HCT116 (cell line): ENCODE measurements around the gene TGM1. TPM values are rescaled to one million over a fixed set of nuclear protein-coding genes. Genes with fewer than 3 reads are reported as not detected.

Source experiments
- ATAC-seq: fragments of 200-7000 bp; cut with Tn5 transposase; 2 replicates; pipeline ENCODE4 v1.9.1; 2020; ENCODE audit warnings: mild to moderate bottlenecking, moderate library complexity
- BruUV-seq: library from RNA; stranded (reverse); fragments of 400-500 nt; replicated peaks from 2 replicates; lab custom pipeline; 2021; lab: Mats Ljungman, UMichigan
- CTCF ChIA-PET: fragments of 300-600 bp; sonication (Branson Sonifier 250); formaldehyde crosslinking; loops from one replicate; lab custom pipeline; 2021; ENCODE audit warnings: antibody characterized with exemption; lab: Charles Lee
- POLR2A ChIA-PET: fragments of 300-600, 350-600 bp; sonication (Branson Sonifier 250); formaldehyde crosslinking; loops from one replicate; lab custom pipeline; 2021; ENCODE audit warnings: antibody characterized with exemption; lab: Charles Lee
- RAD21 ChIA-PET, 2 experiments: fragments of 300-600 bp; sonication (Branson Sonifier 250); formaldehyde crosslinking; loops; one replicate each; lab custom pipeline; 2023; ENCODE audit warnings: low total read pairs in 2 of 2; ENCODE audit not compliant: uncharacterized antibody in 2 of 2, unreplicated experiment in 2 of 2, low non-redundant PET in 1 of 2; lab: Charles Lee
- DNase-seq: peaks from one replicate; pipeline ENCODE4 v3.0.0-alpha.2; 2010; ENCODE audit warnings: low read depth, low spot score
- H2AFZ ChIP-seq: fragments of 200-600 bp; shearing (Covaris generic), sonication (generic); 2 replicates; pipeline ENCODE4 v1.6.1; 2017; ENCODE audit warnings: low read depth, mixed run types, mixed read lengths, antibody characterized with exemption, low read length; ENCODE audit not compliant: poor library complexity, severe bottlenecking
- H3K27ac ChIP-seq: 2 replicates; pipeline ENCODE4 v1.5.1; 2012; ENCODE audit warnings: low read depth, low read length
- H3K27me3 ChIP-seq: fragments of 200-600 bp; sonication (generic); 2 replicates; pipeline ENCODE4 v1.6.1; 2016; ENCODE audit warnings: mixed run types, low read length, mixed read lengths; ENCODE audit not compliant: insufficient read depth
- H3K36me3 ChIP-seq, 2 experiments: fragments of 200-500 bp in 1 of 2; fragments of 200-600 bp in 1 of 2; sonication (Bioruptor generic) in 1 of 2; sonication (generic) in 1 of 2; 2 replicates each; pipeline versions ENCODE4 v1.5.1 to v1.6.1; 2014 to 2016; ENCODE audit warnings: low read length in 2 of 2, inconsistent platforms in 1 of 2, mixed read lengths in 1 of 2, mixed run types in 1 of 2; ENCODE audit not compliant: insufficient read depth in 2 of 2, control insufficient read depth in 1 of 2
- H3K4me1 ChIP-seq, 2 experiments: fragments of 200-600 bp in 1 of 2; sonication (generic) in 1 of 2; 2 replicates each; pipeline versions ENCODE4 v1.5.1 to v1.6.1; 2012 to 2017; ENCODE audit warnings: low read length in 2 of 2, inconsistent platforms in 1 of 2, mild to moderate bottlenecking in 1 of 2, mixed read lengths in 1 of 2, mixed run types in 1 of 2, moderate library complexity in 1 of 2; ENCODE audit not compliant: insufficient read depth in 2 of 2, control insufficient read depth in 1 of 2
- H3K4me2 ChIP-seq: fragments of 200-600 bp; sonication (generic); 2 replicates; pipeline ENCODE4 v1.6.1; 2017; ENCODE audit warnings: mixed run types, low read length, mixed read lengths
- H3K4me3 ChIP-seq, 2 experiments: fragments of 200-600 bp in 1 of 2; sonication (generic) in 1 of 2; replicated peaks in 1 of 2; 2 replicates each; pipeline ENCODE4 v1.5.1; 2011 to 2016; ENCODE audit warnings: low read length in 2 of 2, control low read depth in 1 of 2, low read depth in 1 of 2, mild to moderate bottlenecking in 1 of 2, mixed read lengths in 1 of 2, mixed run types in 1 of 2
- H3K79me2 ChIP-seq: fragments of 200-600 bp; sonication (generic); 2 replicates; pipeline ENCODE4 v1.6.1; 2017; ENCODE audit warnings: mild to moderate bottlenecking, mixed run types, low read length, moderate library complexity, mixed read lengths; ENCODE audit not compliant: insufficient read depth
- H3K9ac ChIP-seq: fragments of 200-600 bp; sonication (generic); 2 replicates; pipeline ENCODE4 v1.6.1; 2016; ENCODE audit warnings: low read length, mixed read lengths
- H3K9me2 ChIP-seq: fragments of 200-600 bp; sonication (generic), shearing (Covaris generic); 2 replicates; pipeline ENCODE4 v1.6.1; 2017; ENCODE audit warnings: mixed run types, mild to moderate bottlenecking, moderate library complexity; ENCODE audit not compliant: insufficient read depth
- H3K9me3 ChIP-seq, 2 experiments: fragments of 200-500 bp in 1 of 2; fragments of 200-600 bp in 1 of 2; sonication (Bioruptor generic) in 1 of 2; sonication (generic) in 1 of 2; 2 replicates each; pipeline ENCODE4 v1.6.1; 2014 to 2017; ENCODE audit warnings: low read length in 2 of 2, mixed read lengths in 2 of 2, inconsistent platforms in 1 of 2, low read depth in 1 of 2, mild to moderate bottlenecking in 1 of 2, mixed run types in 1 of 2, moderate library complexity in 1 of 2; ENCODE audit not compliant: control insufficient read depth in 1 of 2, insufficient read depth in 1 of 2
- H4K20me1 ChIP-seq: fragments of 200-600 bp; sonication (generic), shearing (Covaris generic); 2 replicates; pipeline ENCODE4 v1.6.1; 2017; ENCODE audit warnings: mixed run types, mild to moderate bottlenecking, moderate library complexity; ENCODE audit not compliant: insufficient read depth
- ATF3 ChIP-seq: IDR thresholded peaks from 2 replicates; pipeline ENCODE4 v1.6.1; 2012
- CEBPB ChIP-seq: IDR thresholded peaks from 2 replicates; pipeline ENCODE4 v1.6.1; 2012; ENCODE audit warnings: low read depth
- EGR1 ChIP-seq: IDR thresholded peaks from 2 replicates; pipeline ENCODE4 v1.6.1; 2012; ENCODE audit warnings: low read depth
- EZH2phosphoT487 ChIP-seq: fragments of 200-600 bp; IDR thresholded peaks from 2 replicates; pipeline ENCODE4 v1.6.1; 2018; ENCODE audit warnings: antibody characterized with exemption, borderline replicate concordance
- FOSL1 ChIP-seq: IDR thresholded peaks from 2 replicates; pipeline ENCODE4 v1.6.1; 2012; ENCODE audit warnings: low read depth
- JUND ChIP-seq: IDR thresholded peaks from 2 replicates; pipeline ENCODE4 v1.6.1; 2012
- RAD21 ChIP-seq: IDR thresholded peaks from 2 replicates; pipeline ENCODE4 v1.6.1; 2012; ENCODE audit warnings: low read depth, mild to moderate bottlenecking
- SIN3A ChIP-seq: IDR thresholded peaks from 2 replicates; pipeline ENCODE4 v1.6.1; 2012; ENCODE audit warnings: low read depth
- SRF ChIP-seq: IDR thresholded peaks from 2 replicates; pipeline ENCODE4 v1.6.1; 2012; ENCODE audit warnings: low read depth
- TCF7L2 ChIP-seq: IDR thresholded peaks from 2 replicates; pipeline ENCODE4 v1.7.0; 2011; ENCODE audit warnings: borderline replicate concordance, inconsistent platforms; ENCODE audit not compliant: insufficient read depth, insufficient read length; ENCODE audit errors: extremely low read depth
- YY1 ChIP-seq: IDR thresholded peaks from 2 replicates; pipeline ENCODE4 v1.6.1; 2011; ENCODE audit warnings: low read length, low read depth, moderate library complexity, mild to moderate bottlenecking; ENCODE audit not compliant: insufficient replicate concordance; ENCODE audit errors: extremely low read depth
- ZBTB33 ChIP-seq: IDR thresholded peaks from 2 replicates; pipeline ENCODE4 v1.6.1; 2011; ENCODE audit warnings: mild to moderate bottlenecking, low read length, moderate library complexity; ENCODE audit not compliant: insufficient replicate concordance; ENCODE audit errors: extremely low read depth
- ZFX ChIP-seq: fragments of 450-650 bp; IDR thresholded peaks from 2 replicates; pipeline ENCODE4 v1.6.1; 2017
- ZNF274 ChIP-seq: fragments of 200-500 bp; sonication (Bioruptor generic); IDR thresholded peaks from 2 replicates; pipeline ENCODE4 v1.6.1; 2014; ENCODE audit warnings: mild to moderate bottlenecking, low read depth, low read length, inconsistent platforms
- intact Hi-C: fragments of 100-400 bp; cut with micrococcal nuclease; formaldehyde crosslinking; loops from 2 replicates; pipeline ENCODE4 v1.10.0; 2022
- total RNA-seq: library from RNA; stranded (reverse); gene quantifications from one replicate; pipeline ENCODE4 v1.2.1, GENCODE V29; 2021; ENCODE audit not compliant: unreplicated experiment
- TF ChIP-seq, protein P1 (sequence below): IDR thresholded peaks from 2 replicates; pipeline ENCODE4 v1.6.1; 2012

The TGM1 gene
- total RNA-seq, 1 experiment from 2014 or later, result 5.6 TPM

GRCh38 chr14:24299255-24300191 lies 36.5 kb upstream of the TGM1 start, which contains the start of the genes DHRS1 and NOP9 (continued):
- TF ChIP-seq ZBTB33 (no peak), CEBPB (no peak), YY1 (no peak)

DNA sequence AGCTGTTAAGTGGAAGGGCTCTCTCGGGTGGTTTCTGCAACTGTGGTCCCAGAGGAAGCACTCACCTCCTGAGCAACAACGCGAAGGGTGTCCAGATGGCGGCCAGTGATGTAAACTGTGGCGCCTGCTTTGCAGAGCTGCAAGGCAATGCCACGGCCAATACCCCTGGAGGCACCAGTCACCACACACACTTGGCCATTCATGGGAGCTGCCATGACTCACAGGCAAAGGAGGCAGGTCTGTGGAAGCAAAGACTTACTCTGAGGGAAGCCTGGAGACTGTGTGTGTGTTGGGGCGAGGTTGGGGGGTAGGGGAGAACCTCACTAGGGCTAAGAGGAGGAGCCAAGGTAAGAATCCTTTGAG lies 35.9 kb upstream of the TGM1 start:
- Histone ChIP-seq H3K27me3 (no peaks in the 10 kb centered on the region), H3K9ac (peak overlapping the region; percentile 79), H3K4me3 (peak overlapping the region; percentile 66 to 80), H3K9me3 (no peaks in the 10 kb centered on the region), H3K79me2 (peaks cover 28% of the 10 kb centered on the region), H4K20me1 (no peaks in the 10 kb centered on the region), H3K4me1 (peaks cover 17 to 31% of the 10 kb centered on the region in 2 experiments), H3K27ac (peak overlapping the region; percentile 77), H3K36me3 (peaks cover 27 to 34% of the 10 kb centered on the region in 2 experiments), H3K4me2 (peak overlapping the region; percentile 95), H3K9me2 (no peaks in the 10 kb centered on the region), H2AFZ (no peak overlapping the region)
- no TSS peak for BruUV-seq
- DNase-seq (peak; percentile 24), ATAC-seq (peak; percentile 45)
- CTCF ChIA-PET, result interaction anchor here (0.6 to 4.7 kb wide), 9 partner anchors 8 to 667 kb away, joined by 3 to 71 read pairs (median 4); partner anchors contain the start of genes CIDEB, MDP1, RABGGTA and TINF2
- RAD21 ChIA-PET, result interaction anchor here in 1 of 2 experiments (1.2 to 1.8 kb wide), 2 partner anchors 56 to 133 kb away, joined by 4 to 9 read pairs; partner anchors contain the start of gene TINF2
- intact Hi-C loops, result loop anchor here (5.0 to 10.0 kb wide), 3 partner anchors 242 to 314 kb away; partner anchors contain the start of gene DHRS4L2
- POLR2A ChIA-PET, result interaction anchor here (0.8 to 3.7 kb wide), 4 partner anchors 9 to 85 kb away, joined by 3 to 30 read pairs (median 6); partner anchors contain the start of genes CHMP4A, RABGGTA and TINF2
- TF ChIP-seq SIN3A (no peak), ATF3 (no peak), EGR1 (no peak), EZH2phosphoT487 (no peak), FOSL1 (no peak), SRF (no peak), ZBTB33 (no peak), YY1 (no peak), RAD21 (no peak), JUND (no peak), TCF7L2 (no peak), ZNF274 (no peak), ZFX (no peak)
- TF ChIP-seq, protein P1, sequence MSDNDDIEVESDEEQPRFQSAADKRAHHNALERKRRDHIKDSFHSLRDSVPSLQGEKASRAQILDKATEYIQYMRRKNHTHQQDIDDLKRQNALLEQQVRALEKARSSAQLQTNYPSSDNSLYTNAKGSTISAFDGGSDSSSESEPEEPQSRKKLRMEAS, result no peak
